GM06990 (cell line): ENCODE results near the gene SLC35E3.

ENCODE experiments used
- DNase-seq: peaks from one replicate; pipeline ENCODE4 v3.0.0-alpha.2; 2011; ENCODE audit not compliant: insufficient read length; ENCODE audit errors: extremely low read depth
- H3K27me3 ChIP-seq: replicated peaks from 2 replicates; pipeline ENCODE4 v1.6.0; 2011; ENCODE audit warnings: low read length; ENCODE audit not compliant: control insufficient read depth, insufficient read depth
- H3K36me3 ChIP-seq: 2 replicates; pipeline ENCODE4 v1.5.1; 2011; ENCODE audit warnings: low read length; ENCODE audit not compliant: control insufficient read depth, insufficient read depth
- H3K4me3 ChIP-seq: replicated peaks from 2 replicates; pipeline ENCODE4 v1.5.1; 2011; ENCODE audit warnings: low read depth, mild to moderate bottlenecking, control low read depth, low read length
- TF ChIP-seq, protein P1 (sequence below): IDR thresholded peaks from 2 replicates; pipeline ENCODE4 v1.5.1; 2011; ENCODE audit warnings: low read length, control low read depth, mild to moderate bottlenecking, inconsistent platforms; ENCODE audit not compliant: insufficient read depth, poor library complexity, severe bottlenecking

Gene SLC35E3

DNA sequence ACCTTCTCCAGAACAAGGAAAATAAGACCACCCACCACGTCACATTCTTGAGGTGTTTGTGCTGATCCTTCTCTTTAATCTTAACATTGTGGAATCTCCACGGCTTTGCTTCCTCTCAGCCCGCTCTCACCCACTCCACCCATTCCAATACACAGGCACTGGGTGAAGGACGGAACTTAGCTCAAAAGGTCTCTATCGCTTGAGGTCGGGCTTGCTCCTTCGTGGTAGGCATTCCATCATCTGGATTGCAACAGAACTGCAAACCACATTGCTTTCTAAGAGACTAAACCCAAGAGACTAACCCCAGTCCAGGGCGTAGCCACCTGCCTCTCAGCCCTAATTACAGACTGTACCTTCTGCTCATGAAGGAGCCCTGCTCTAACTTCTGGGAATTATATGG lies 38.0 kb downstream of the SLC35E3 start:
- TF ChIP-seq, protein P1, sequence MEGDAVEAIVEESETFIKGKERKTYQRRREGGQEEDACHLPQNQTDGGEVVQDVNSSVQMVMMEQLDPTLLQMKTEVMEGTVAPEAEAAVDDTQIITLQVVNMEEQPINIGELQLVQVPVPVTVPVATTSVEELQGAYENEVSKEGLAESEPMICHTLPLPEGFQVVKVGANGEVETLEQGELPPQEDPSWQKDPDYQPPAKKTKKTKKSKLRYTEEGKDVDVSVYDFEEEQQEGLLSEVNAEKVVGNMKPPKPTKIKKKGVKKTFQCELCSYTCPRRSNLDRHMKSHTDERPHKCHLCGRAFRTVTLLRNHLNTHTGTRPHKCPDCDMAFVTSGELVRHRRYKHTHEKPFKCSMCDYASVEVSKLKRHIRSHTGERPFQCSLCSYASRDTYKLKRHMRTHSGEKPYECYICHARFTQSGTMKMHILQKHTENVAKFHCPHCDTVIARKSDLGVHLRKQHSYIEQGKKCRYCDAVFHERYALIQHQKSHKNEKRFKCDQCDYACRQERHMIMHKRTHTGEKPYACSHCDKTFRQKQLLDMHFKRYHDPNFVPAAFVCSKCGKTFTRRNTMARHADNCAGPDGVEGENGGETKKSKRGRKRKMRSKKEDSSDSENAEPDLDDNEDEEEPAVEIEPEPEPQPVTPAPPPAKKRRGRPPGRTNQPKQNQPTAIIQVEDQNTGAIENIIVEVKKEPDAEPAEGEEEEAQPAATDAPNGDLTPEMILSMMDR: no peak
- H3K4me3 ChIP-seq: no peak overlapping the region
- H3K27me3 ChIP-seq: no peaks in the 10 kb centered on the region
- no peaks in the 10 kb centered on the region for H3K36me3 ChIP-seq
- DNase-seq: no peak

DNA sequence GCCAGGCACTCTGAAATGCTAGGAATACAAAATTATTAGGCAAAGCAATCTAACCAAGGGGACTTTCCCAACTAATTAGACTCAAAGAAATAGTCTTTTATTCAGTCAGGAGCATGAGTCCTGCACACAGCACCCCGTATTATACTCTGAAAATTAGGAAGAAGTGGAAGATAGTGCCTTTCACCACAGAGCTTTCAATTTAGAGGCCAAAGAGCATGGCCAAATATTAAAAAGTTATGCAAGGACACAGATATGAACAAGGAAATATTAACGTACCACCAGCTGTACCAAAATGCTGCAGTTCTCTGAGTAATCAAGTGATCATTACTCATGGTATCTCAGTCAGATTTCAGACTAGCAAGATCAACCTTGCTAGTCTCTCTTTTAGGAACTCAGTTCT lies 39.4 kb downstream of the SLC35E3 start:
- Histone ChIP-seq H3K27me3 (no peaks in the 10 kb centered on the region), H3K36me3 (no peaks in the 10 kb centered on the region)
- no peak for DNase-seq

DNA sequence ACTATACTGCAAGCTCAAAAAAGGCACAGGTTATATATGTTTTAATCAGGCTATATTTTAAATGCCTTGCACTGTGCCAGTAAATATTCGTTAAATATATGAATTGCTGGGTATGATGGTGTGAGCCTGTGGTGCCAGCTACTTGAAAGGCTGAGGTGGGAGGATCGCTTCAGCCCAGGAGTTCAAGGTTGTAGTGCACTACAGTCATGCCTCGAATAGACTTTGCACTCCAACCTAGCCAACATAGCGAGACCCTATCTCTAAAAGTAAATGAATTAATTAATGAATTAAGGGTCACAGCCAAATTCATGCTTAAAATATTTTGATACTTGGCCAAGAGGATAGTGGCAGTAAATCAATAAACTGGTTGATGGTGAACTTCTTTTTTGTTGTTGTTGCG lies 39.8 kb downstream of the SLC35E3 start:
- Histone ChIP-seq H3K27me3 (no peaks in the 10 kb centered on the region), H3K36me3 (no peaks in the 10 kb centered on the region), H3K4me3 (no peak overlapping the region)
- TF ChIP-seq, protein P1: no peak
- no peak for DNase-seq

More for the DNA sequence above, 39.4 kb downstream of the SLC35E3 start:
- TF ChIP-seq, protein P1: no peak
- no peak overlapping the region for H3K4me3 ChIP-seq

DNA sequence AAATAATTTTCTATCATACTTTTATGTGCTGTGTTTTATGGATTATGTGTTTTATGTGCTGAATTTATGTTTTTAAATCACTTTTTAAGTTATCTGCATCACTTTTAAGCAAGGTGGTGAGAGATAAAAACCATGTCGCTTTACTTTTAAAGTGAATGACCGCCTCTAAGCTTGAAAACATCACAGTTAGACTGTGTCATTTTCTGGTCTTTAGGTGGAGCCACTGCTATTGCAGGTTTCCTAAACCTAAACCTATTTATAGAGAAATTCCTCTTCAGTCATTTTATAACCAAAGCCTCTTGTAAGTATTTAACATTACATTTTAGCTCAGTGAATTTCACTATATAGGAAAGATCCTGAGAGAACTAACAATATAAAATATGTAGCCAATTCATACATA lies 41.0 kb downstream of the SLC35E3 start:
- no peak for DNase-seq
- H3K36me3 ChIP-seq: no peaks in the 10 kb centered on the region
- no peaks in the 10 kb centered on the region for H3K27me3 ChIP-seq

DNA sequence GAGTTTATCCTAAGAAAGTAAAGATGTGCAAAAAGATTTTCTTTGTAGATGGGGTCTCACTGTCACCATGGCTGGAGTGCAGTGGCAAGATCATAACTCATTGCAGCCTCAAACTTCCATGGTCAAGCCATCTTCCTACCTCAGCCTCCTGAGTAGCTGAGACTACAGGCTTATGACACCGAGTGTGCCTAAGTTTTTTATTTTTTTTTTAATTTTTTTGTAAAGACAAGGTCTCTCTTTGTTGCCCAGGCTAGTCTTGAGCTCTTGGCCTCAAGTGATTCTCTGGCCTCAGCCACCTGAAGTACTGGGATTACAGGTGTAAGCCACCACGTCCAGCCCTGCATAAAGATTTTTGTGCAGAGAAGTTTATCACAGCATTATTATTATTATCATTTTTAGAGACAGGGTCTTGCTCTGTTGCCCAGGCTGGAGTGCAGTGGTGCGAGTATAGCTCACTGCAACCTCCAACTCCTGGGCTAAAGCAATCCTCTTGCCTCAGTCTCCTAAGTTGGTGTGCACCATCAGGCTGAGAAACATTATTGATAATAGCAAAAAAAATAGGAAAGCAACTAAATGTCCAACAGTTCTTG lies 42.7 kb downstream of the SLC35E3 start:
- Histone ChIP-seq H3K36me3 (no peaks in the 10 kb centered on the region), H3K27me3 (no peaks in the 10 kb centered on the region), H3K4me3 (no peak overlapping the region)
- TF ChIP-seq, protein P1: no peak
- no peak for DNase-seq

More for the DNA sequence above, 41.0 kb downstream of the SLC35E3 start:
- TF ChIP-seq, protein P1: peak; percentile 22
- no peak overlapping the region for H3K4me3 ChIP-seq
